Measurements from ENCODE around the gene PLB1.

PLB1 gene

GRCh38 chr2:28631514-28632206 is 135.8 kb downstream of the PLB1 start:
- DNase-seq = no peak

- no peak for DNase-seq
Measured at GRCh38 chr2:28632791-28633190, 136.9 kb downstream of the PLB1 start.

GRCh38 chr2:28633204-28633603 is 137.3 kb downstream of the PLB1 start:
- DNase-seq = no peak

- no peak for DNase-seq
Measured at GRCh38 chr2:28633746-28634145, 137.9 kb downstream of the PLB1 start.

GRCh38 chr2:28635191-28635611 is 139.3 kb downstream of the PLB1 start:
- no peak for DNase-seq

GRCh38 chr2:28636491-28636890 is 140.6 kb downstream of the PLB1 start:
- no peak for DNase-seq

GRCh38 chr2:28637066-28638047 is 141.5 kb downstream of the PLB1 start:
- DNase-seq = no peak

- DNase-seq = no peak
Measured at GRCh38 chr2:28638102-28638501, 142.2 kb downstream of the PLB1 start.

- DNase-seq = no peak
Measured at GRCh38 chr2:28639092-28639691, 143.3 kb downstream of the PLB1 start.

- no peak for DNase-seq
Measured at GRCh38 chr2:28639836-28640235, 144.0 kb downstream of the PLB1 start.

- DNase-seq = no peak
Measured at GRCh38 chr2:28640260-28640907, 144.5 kb downstream of the PLB1 start.

- DNase-seq = no peak
Measured at GRCh38 chr2:28640908-28641300, 145.0 kb downstream of the PLB1 start.

GRCh38 chr2:28642796-28643195 is 146.9 kb downstream of the PLB1 start:
- DNase-seq = no peak

GRCh38 chr2:28643327-28643726 is 147.5 kb downstream of the PLB1 start:
- no peak for DNase-seq

GRCh38 chr2:28643911-28644334 is 148.1 kb downstream of the PLB1 start:
- no peak for DNase-seq

- DNase-seq = no peak
Measured at GRCh38 chr2:28644760-28645159, 148.9 kb downstream of the PLB1 start.

- no peak for DNase-seq
Measured at GRCh38 chr2:28645553-28645952, 149.7 kb downstream of the PLB1 start.

GRCh38 chr2:28647682-28648081 is 151.8 kb downstream of the PLB1 start:
- no peak for DNase-seq

GRCh38 chr2:28648147-28648546 is 152.3 kb downstream of the PLB1 start:
- DNase-seq = no peak

- no peak for DNase-seq
Measured at GRCh38 chr2:28648671-28649395, 153.0 kb downstream of the PLB1 start.

GRCh38 chr2:28649481-28650265 is 153.8 kb downstream of the PLB1 start:
- DNase-seq = no peak

GRCh38 chr2:28650266-28650584 is 154.4 kb downstream of the PLB1 start:
- no peak for DNase-seq

Data from NCI-H1048 (cell line).